Activated T-cell treated with anti-CD3 and anti-CD28 coated beads, Interleukin-2, amount 50 U/mL, for 4 hours (primary cell): ENCODE measurements around the gene BTBD1. TPM values are rescaled to one million over a fixed set of nuclear protein-coding genes. Genes with fewer than 3 reads are reported as not detected.
"Not testable (repeated sequence)": the region's sequence is repeated elsewhere in the genome, so short reads cannot be mapped to it uniquely, and the experiment has no call there.

ENCODE experiments used
- ATAC-seq, 2 donors: fragments of 200-7000 bp; cut with Tn5 transposase; one replicate each; pipeline ENCODE4 v1.10.0; 2021
- DNase-seq: peaks from one replicate; pipeline ENCODE4 v3.0.0-alpha.2; 2020
- H3K27me3 Mint-ChIP-seq: one replicate; pipeline ENCODE4 v1.8.0; 2021; ENCODE audit warnings: low read depth, mixed read lengths
- H3K36me3 Mint-ChIP-seq: one replicate; pipeline ENCODE4 v1.8.0; 2022; ENCODE audit warnings: mixed read lengths; ENCODE audit not compliant: insufficient read depth
- H3K4me1 Mint-ChIP-seq: one replicate; pipeline ENCODE4 v1.8.0; 2021; ENCODE audit warnings: low read depth, mixed read lengths
- H3K4me3 Mint-ChIP-seq: one replicate; pipeline ENCODE4 v1.8.0; 2021; ENCODE audit warnings: mild to moderate bottlenecking, moderate library complexity, mixed read lengths
- H3K9me3 Mint-ChIP-seq: one replicate; pipeline ENCODE4 v1.8.0; 2021; ENCODE audit warnings: mixed read lengths
- total RNA-seq, 3 donors: library from RNA; stranded (reverse); gene quantifications; one replicate each; pipeline ENCODE4 v1.2.1, GENCODE V29; 2021

The BTBD1 gene
- total RNA-seq, 3 donors from 2014 or later, result 45.6 to 47.9 (median 46.7) TPM

GRCh38 chr15:83011271-83012075 lies 55.6 kb downstream of the BTBD1 start, which contains the start of gene C15orf40:
Gene C15orf40, minus strand, starts transcription at chr15:83011639. Its CDS starts 32 bp downstream, at chr15:83011607.
- ATAC-seq (peak; percentile 90 to 93), DNase-seq (peak; percentile 84)
- peaks cover 49% of the 10 kb centered on the region for H3K4me1 Mint-ChIP-seq
- peaks cover 18% of the 10 kb centered on the region for H3K36me3 Mint-ChIP-seq
- peak within 1 kb of the TSS; percentile 97 for H3K4me3 Mint-ChIP-seq
- H3K27me3 Mint-ChIP-seq, result no peaks in the 10 kb centered on the region
- H3K9me3 Mint-ChIP-seq, result no peaks in the 10 kb centered on the region

- no peaks in the 10 kb centered on the region for H3K9me3 Mint-ChIP-seq
- peaks cover 16% of the 10 kb centered on the region for H3K36me3 Mint-ChIP-seq
- H3K27me3 Mint-ChIP-seq, result no peaks in the 10 kb centered on the region
- peaks cover 49% of the 10 kb centered on the region for H3K4me1 Mint-ChIP-seq
- DNase-seq, result peak; percentile 67
- H3K4me3 Mint-ChIP-seq, result peak overlapping the region; percentile 97
- peak; percentile 71 to 78 for ATAC-seq
Measured at GRCh38 chr15:83010709-83011270, 56.3 kb downstream of the BTBD1 start.

GRCh38 chr15:83000672-83001031 lies 66.4 kb downstream of the BTBD1 start:
- not testable (repeated sequence) for DNase-seq, H3K27me3 Mint-ChIP-seq, H3K36me3 Mint-ChIP-seq, ATAC-seq, H3K4me1 Mint-ChIP-seq, H3K4me3 Mint-ChIP-seq, H3K9me3 Mint-ChIP-seq

- H3K4me1 Mint-ChIP-seq, result peaks cover 8% of the 10 kb centered on the region
- H3K9me3 Mint-ChIP-seq, result no peaks in the 10 kb centered on the region
- H3K4me3 Mint-ChIP-seq, result peak overlapping the region; percentile 63
- H3K27me3 Mint-ChIP-seq, result no peaks in the 10 kb centered on the region
- no peaks in the 10 kb centered on the region for H3K36me3 Mint-ChIP-seq
- peak; percentile 86 to 92 for ATAC-seq
- peak; percentile 8 for DNase-seq
Measured at GRCh38 chr15:82999905-83000671, 67.0 kb downstream of the BTBD1 start.

GRCh38 chr15:82999426-82999825 lies 67.6 kb downstream of the BTBD1 start:
- Mint-ChIP-seq H3K27me3 (no peaks in the 10 kb centered on the region), H3K4me1 (peaks cover 8% of the 10 kb centered on the region), H3K4me3 (no peak overlapping the region), H3K36me3 (no peaks in the 10 kb centered on the region), H3K9me3 (no peaks in the 10 kb centered on the region)
- ATAC-seq, result no peak
- DNase-seq, result no peak

GRCh38 chr15:82995938-82996337 lies 71.1 kb downstream of the BTBD1 start:
- Mint-ChIP-seq H3K4me3 (no peak overlapping the region), H3K4me1 (peaks cover 8% of the 10 kb centered on the region), H3K36me3 (peaks cover 4% of the 10 kb centered on the region), H3K9me3 (no peaks in the 10 kb centered on the region), H3K27me3 (no peaks in the 10 kb centered on the region)
- DNase-seq, result no peak
- ATAC-seq, result no peak

GRCh38 chr15:82995076-82995475 lies 72.0 kb downstream of the BTBD1 start:
- H3K36me3 Mint-ChIP-seq, result peaks cover 7% of the 10 kb centered on the region
- no peak for ATAC-seq
- H3K4me3 Mint-ChIP-seq, result no peak overlapping the region
- no peaks in the 10 kb centered on the region for H3K9me3 Mint-ChIP-seq
- no peaks in the 10 kb centered on the region for H3K27me3 Mint-ChIP-seq
- peaks cover 3% of the 10 kb centered on the region for H3K4me1 Mint-ChIP-seq
- no peak for DNase-seq

- H3K4me1 Mint-ChIP-seq, result peaks cover 5% of the 10 kb centered on the region
- ATAC-seq, result no peak
- DNase-seq, result no peak
- peaks cover 17% of the 10 kb centered on the region for H3K36me3 Mint-ChIP-seq
- no peaks in the 10 kb centered on the region for H3K27me3 Mint-ChIP-seq
- H3K9me3 Mint-ChIP-seq, result no peaks in the 10 kb centered on the region
- no peak overlapping the region for H3K4me3 Mint-ChIP-seq
Measured at GRCh38 chr15:82993144-82993543, 73.9 kb downstream of the BTBD1 start.

GRCh38 chr15:82992436-82992998 lies 74.5 kb downstream of the BTBD1 start:
- DNase-seq (no peak), ATAC-seq (no peak)
- H3K27me3 Mint-ChIP-seq, result no peaks in the 10 kb centered on the region
- H3K4me1 Mint-ChIP-seq, result peaks cover 6% of the 10 kb centered on the region
- peaks cover 18% of the 10 kb centered on the region for H3K36me3 Mint-ChIP-seq
- H3K4me3 Mint-ChIP-seq, result no peak overlapping the region
- H3K9me3 Mint-ChIP-seq, result no peaks in the 10 kb centered on the region

- H3K4me1 Mint-ChIP-seq, result peaks cover 27% of the 10 kb centered on the region
- ATAC-seq (peak; percentile 47 to 52), DNase-seq (no peak)
- no peaks in the 10 kb centered on the region for H3K27me3 Mint-ChIP-seq
- H3K9me3 Mint-ChIP-seq, result no peaks in the 10 kb centered on the region
- H3K36me3 Mint-ChIP-seq, result peaks cover 19% of the 10 kb centered on the region
- peak overlapping the region; percentile 98 for H3K4me3 Mint-ChIP-seq
Measured at GRCh38 chr15:82986442-82986780, 80.6 kb downstream of the BTBD1 start.

GRCh38 chr15:82985688-82986441 lies 81.2 kb downstream of the BTBD1 start, which contains the start of gene RAMAC:
Gene RAMAC, plus strand, starts transcription at chr15:82986210. Its CDS starts 2,809 bp downstream, at chr15:82989019.
- Mint-ChIP-seq H3K9me3 (no peaks in the 10 kb centered on the region), H3K27me3 (no peaks in the 10 kb centered on the region), H3K36me3 (peaks cover 19% of the 10 kb centered on the region), H3K4me1 (peaks cover 27% of the 10 kb centered on the region), H3K4me3 (peak within 1 kb of the TSS; percentile 98)
- ATAC-seq (peak; percentile 95 to 96), DNase-seq (peak; percentile 88)

GRCh38 chr15:82980981-82981380 lies 86.1 kb downstream of the BTBD1 start:
- no peak overlapping the region for H3K4me3 Mint-ChIP-seq
- peaks cover 11% of the 10 kb centered on the region for H3K4me1 Mint-ChIP-seq

GRCh38 chr15:82979726-82980125 lies 87.3 kb downstream of the BTBD1 start:
- Mint-ChIP-seq H3K9me3 (no peaks in the 10 kb centered on the region), H3K36me3 (peaks cover 2% of the 10 kb centered on the region), H3K4me3 (no peak overlapping the region), H3K4me1 (peaks cover 1% of the 10 kb centered on the region), H3K27me3 (no peaks in the 10 kb centered on the region)
- ATAC-seq (no peak), DNase-seq (no peak)

More at GRCh38 chr15:82980981-82981380, 86.1 kb downstream of the BTBD1 start:
- ATAC-seq (no peak), DNase-seq (no peak)
- H3K27me3 Mint-ChIP-seq, result no peaks in the 10 kb centered on the region
- peaks cover 2% of the 10 kb centered on the region for H3K36me3 Mint-ChIP-seq
- H3K9me3 Mint-ChIP-seq, result no peaks in the 10 kb centered on the region
